ENCODE measurements around the gene KCNAB1.
"Not testable (repeated sequence)": the region's sequence is repeated elsewhere in the genome, so short reads cannot be mapped to it uniquely, and the experiment has no call there.

KCNAB1 gene

GRCh38 chr3:156569016-156569415 lies 448.6 kb downstream of the KCNAB1 start:
- not testable (repeated sequence) for H3K4me3 Mint-ChIP-seq, H3K27ac Mint-ChIP-seq, ATAC-seq, H3K9me3 Mint-ChIP-seq, DNase-seq
- Mint-ChIP-seq H3K4me1 (peaks cover 11% of the 10 kb centered on the region), H3K27me3 (peaks cover 36% of the 10 kb centered on the region)

GRCh38 chr3:156569881-156570280 lies 449.5 kb downstream of the KCNAB1 start:
- not testable (repeated sequence) for DNase-seq, ATAC-seq, H3K9me3 Mint-ChIP-seq, H3K27ac Mint-ChIP-seq, H3K4me3 Mint-ChIP-seq
- Mint-ChIP-seq H3K27me3 (peaks cover 44% of the 10 kb centered on the region), H3K4me1 (peaks cover 11% of the 10 kb centered on the region)

GRCh38 chr3:156575641-156576040 lies 455.3 kb downstream of the KCNAB1 start:
- Mint-ChIP-seq H3K27me3 (peaks cover 40% of the 10 kb centered on the region), H3K4me3 (no peak overlapping the region), H3K9me3 (no peaks in the 10 kb centered on the region), H3K27ac (no peak overlapping the region), H3K4me1 (no peaks in the 10 kb centered on the region)
- no peak for DNase-seq
- ATAC-seq: no peak

- DNase-seq (no peak), ATAC-seq (no peak)
- Mint-ChIP-seq H3K27me3 (peaks cover 44% of the 10 kb centered on the region), H3K27ac (no peak overlapping the region), H3K4me3 (no peak overlapping the region), H3K4me1 (no peaks in the 10 kb centered on the region), H3K9me3 (no peaks in the 10 kb centered on the region)
Measured at GRCh38 chr3:156576051-156576450, 455.7 kb downstream of the KCNAB1 start.

- ATAC-seq: no peak
- Mint-ChIP-seq H3K4me3 (no peak overlapping the region), H3K27ac (no peak overlapping the region), H3K27me3 (peaks cover 45% of the 10 kb centered on the region), H3K9me3 (no peaks in the 10 kb centered on the region), H3K4me1 (no peaks in the 10 kb centered on the region)
- no peak for DNase-seq
Measured at GRCh38 chr3:156576651-156577348, 456.4 kb downstream of the KCNAB1 start.

GRCh38 chr3:156577736-156578135 lies 457.4 kb downstream of the KCNAB1 start:
- H3K27ac Mint-ChIP-seq: no peak overlapping the region
- DNase-seq (no peak), ATAC-seq (no peak)
- H3K27me3 Mint-ChIP-seq: peaks cover 44% of the 10 kb centered on the region
- no peaks in the 10 kb centered on the region for H3K9me3 Mint-ChIP-seq
- no peak overlapping the region for H3K4me3 Mint-ChIP-seq
- H3K4me1 Mint-ChIP-seq: peaks cover 3% of the 10 kb centered on the region

GRCh38 chr3:156579427-156579851 lies 459.1 kb downstream of the KCNAB1 start:
- DNase-seq: no peak

GRCh38 chr3:156581033-156581432 lies 460.7 kb downstream of the KCNAB1 start:
- Mint-ChIP-seq H3K9me3 (no peaks in the 10 kb centered on the region), H3K4me1 (peaks cover 10% of the 10 kb centered on the region), H3K27ac (no peak overlapping the region), H3K27me3 (peaks cover 24% of the 10 kb centered on the region), H3K4me3 (no peak overlapping the region)
- ATAC-seq (no peak), DNase-seq (no peak)

More at GRCh38 chr3:156579427-156579851, 459.1 kb downstream of the KCNAB1 start:
- Mint-ChIP-seq H3K27ac (no peak overlapping the region), H3K9me3 (no peaks in the 10 kb centered on the region), H3K27me3 (peaks cover 35% of the 10 kb centered on the region), H3K4me1 (peaks cover 10% of the 10 kb centered on the region), H3K4me3 (no peak overlapping the region)
- no peak for ATAC-seq

- H3K9me3 Mint-ChIP-seq: no peaks in the 10 kb centered on the region
- H3K4me1 Mint-ChIP-seq: peaks cover 10% of the 10 kb centered on the region
- H3K27me3 Mint-ChIP-seq: peaks cover 15% of the 10 kb centered on the region
- DNase-seq (no peak), ATAC-seq (no peak)
- H3K4me3 Mint-ChIP-seq: no peak overlapping the region
- no peak overlapping the region for H3K27ac Mint-ChIP-seq
Measured at GRCh38 chr3:156581954-156582353, 461.6 kb downstream of the KCNAB1 start.

- no peak for DNase-seq
- no peak overlapping the region for H3K27ac Mint-ChIP-seq
- H3K27me3 Mint-ChIP-seq: peaks cover 15% of the 10 kb centered on the region
- no peak overlapping the region for H3K4me3 Mint-ChIP-seq
- H3K4me1 Mint-ChIP-seq: peaks cover 10% of the 10 kb centered on the region
- H3K9me3 Mint-ChIP-seq: no peaks in the 10 kb centered on the region
- ATAC-seq: no peak
Measured at GRCh38 chr3:156582532-156583183, 462.3 kb downstream of the KCNAB1 start.

GRCh38 chr3:156583469-156583868 lies 463.1 kb downstream of the KCNAB1 start:
- peak overlapping the region in 1 of 2 donors; percentile 43 for H3K27ac Mint-ChIP-seq
- H3K4me3 Mint-ChIP-seq: no peak overlapping the region
- no peak for DNase-seq
- no peaks in the 10 kb centered on the region for H3K9me3 Mint-ChIP-seq
- no peak for ATAC-seq
- H3K4me1 Mint-ChIP-seq: peaks cover 10% of the 10 kb centered on the region
- H3K27me3 Mint-ChIP-seq: peaks cover 15% of the 10 kb centered on the region

GRCh38 chr3:156586905-156587759 lies 466.8 kb downstream of the KCNAB1 start:
- H3K4me1 Mint-ChIP-seq: peaks cover 10% of the 10 kb centered on the region
- no peaks in the 10 kb centered on the region for H3K9me3 Mint-ChIP-seq
- DNase-seq (no peak), ATAC-seq (no peak)
- peaks cover 6% of the 10 kb centered on the region for H3K27me3 Mint-ChIP-seq
- no peak overlapping the region for H3K4me3 Mint-ChIP-seq
- no peak overlapping the region for H3K27ac Mint-ChIP-seq

- Mint-ChIP-seq H3K27ac (no peak overlapping the region), H3K4me1 (peaks cover 7% of the 10 kb centered on the region), H3K27me3 (peaks cover under 1% of the 10 kb centered on the region), H3K4me3 (no peak overlapping the region), H3K9me3 (no peaks in the 10 kb centered on the region)
- ATAC-seq: no peak
- no peak for DNase-seq
Measured at GRCh38 chr3:156587760-156588069, 467.3 kb downstream of the KCNAB1 start.

All from stimulated activated naive CD8-positive, alpha-beta T cell treated with anti-CD3 and anti-CD28 coated beads, Interleukin-15, amount 100 ng/mL, for 72 hours (primary cell).